HG02840 (cell line): ENCODE data around the gene PIK3C3.
"Not testable (repeated sequence)": the region's sequence is repeated elsewhere in the genome, so short reads cannot be mapped to it uniquely, and the experiment has no call there.

ENCODE experiments used
- ATAC-seq: cut with Tn5 transposase; IDR thresholded peaks from one replicate; pipeline ENCODE4 v1.9.1; 2021; ENCODE audit warnings: mild to moderate bottlenecking, moderate library complexity, moderate number of reproducible peaks; ENCODE audit not compliant: unreplicated experiment, low FRiP score

Gene PIK3C3

DNA sequence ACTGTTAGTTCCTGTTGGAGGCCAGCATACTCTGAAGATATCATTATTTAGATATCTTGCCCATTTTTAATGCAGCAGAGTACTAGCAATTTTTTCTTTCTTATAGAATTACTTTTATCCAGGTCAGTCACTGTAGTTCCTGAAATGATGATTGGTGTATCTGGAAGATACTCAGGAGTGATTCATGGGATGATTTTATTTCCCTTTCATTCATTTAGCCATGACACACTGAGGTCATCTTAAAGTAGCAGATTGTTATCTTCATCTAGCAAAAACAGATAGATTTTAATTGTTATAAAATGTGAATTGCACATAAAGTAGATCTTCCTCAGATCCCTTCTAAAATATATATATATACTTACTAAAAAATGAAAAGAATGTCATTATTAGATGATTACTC lies 109.1 kb downstream of the PIK3C3 start:
- no peak for ATAC-seq

DNA sequence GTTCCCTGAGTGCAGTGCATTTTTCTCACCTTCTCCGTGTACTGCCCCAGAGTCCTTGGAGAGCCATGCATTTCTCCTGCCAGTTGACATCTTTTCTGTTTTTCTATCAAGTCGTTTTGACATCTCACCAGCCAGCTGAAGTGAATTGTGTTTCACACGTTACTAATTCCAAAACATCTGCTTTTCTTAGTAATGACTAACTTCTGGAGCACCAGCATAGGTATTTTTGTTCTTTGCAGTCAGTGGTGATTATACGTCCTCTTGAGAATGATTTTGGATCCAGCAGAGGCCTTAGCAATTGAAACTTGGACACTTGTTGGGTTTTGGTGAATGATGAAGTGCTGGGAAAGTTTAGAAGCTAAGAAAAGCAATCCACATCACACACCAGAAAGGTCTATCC lies 112.5 kb downstream of the PIK3C3 start:
- ATAC-seq, result no peak

DNA sequence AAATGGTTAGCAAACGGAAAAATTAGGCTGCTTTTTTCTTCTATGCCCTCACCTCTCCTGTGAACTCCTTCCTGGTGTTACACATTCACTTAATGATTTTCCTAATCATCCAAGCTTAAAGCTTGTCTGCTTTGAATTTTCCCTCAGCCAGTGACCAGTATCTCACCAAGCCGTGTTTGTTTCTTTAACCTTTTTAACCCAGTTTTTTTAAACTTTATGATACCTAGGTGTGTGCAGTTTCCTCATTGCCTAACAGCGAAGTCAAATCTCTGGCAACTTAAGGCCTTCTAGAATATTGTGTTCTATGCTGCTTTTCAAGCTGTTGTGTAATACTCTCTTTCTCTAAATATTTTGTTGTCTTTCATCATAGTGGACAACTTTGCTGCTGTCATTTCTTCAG lies 113.0 kb downstream of the PIK3C3 start:
- ATAC-seq, result no peak

DNA sequence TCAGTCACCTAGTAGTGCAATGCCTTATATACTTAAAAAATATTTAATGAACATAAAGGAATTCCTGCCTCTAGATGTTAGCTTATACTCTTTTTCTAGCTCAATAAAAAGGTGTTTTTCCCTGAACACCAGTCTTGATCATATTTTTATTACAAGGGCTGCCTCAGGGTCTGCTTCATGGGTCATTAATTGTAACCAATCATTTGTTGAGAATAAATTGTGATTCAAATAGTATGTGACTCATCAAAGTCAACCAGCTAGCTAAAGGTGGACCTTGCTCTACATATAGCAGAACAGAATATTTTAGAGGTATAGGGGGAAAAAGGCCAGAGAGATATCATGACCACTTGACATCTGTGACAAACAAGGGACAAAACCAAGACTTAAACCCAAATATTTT lies 114.0 kb downstream of the PIK3C3 start:
- no peak for ATAC-seq

DNA sequence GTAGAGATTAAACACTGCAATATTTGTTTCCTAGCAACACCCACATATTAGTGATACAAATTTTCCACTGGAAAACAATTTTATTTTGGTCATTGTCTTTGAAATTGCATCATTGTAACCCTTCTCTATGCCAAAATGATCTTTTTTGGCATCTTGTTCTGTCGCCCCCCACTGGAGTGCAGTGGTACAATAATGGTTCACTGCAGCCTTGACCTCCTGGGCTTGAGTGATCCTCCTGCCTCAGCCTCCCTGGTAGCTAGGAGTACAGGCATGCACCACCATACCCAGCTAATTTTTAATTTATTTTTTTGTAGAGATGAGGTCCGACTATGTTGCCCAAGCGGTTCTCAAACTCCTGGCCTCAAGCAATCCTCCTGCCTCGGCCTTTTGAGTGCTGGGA lies 117.4 kb downstream of the PIK3C3 start:
- no peak for ATAC-seq

DNA sequence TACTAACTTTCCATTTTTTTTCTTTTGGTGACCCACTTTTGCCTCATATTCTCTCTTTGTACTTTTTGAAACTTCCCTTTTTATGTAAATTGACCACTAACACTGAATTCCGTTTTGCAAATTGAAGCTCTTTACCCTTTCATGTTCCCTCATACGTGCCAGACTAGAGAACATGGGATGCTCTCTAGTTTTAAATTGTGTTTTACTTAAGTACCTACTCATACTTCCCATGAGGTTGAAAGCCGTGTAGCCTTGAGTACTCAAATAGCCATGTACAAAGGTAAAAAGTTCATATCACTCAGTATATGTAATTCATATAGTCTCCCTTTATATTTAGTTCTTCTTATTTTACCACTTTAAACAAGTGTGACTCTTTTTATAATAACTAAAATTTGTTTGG lies 119.7 kb downstream of the PIK3C3 start:
- no peak for ATAC-seq

DNA sequence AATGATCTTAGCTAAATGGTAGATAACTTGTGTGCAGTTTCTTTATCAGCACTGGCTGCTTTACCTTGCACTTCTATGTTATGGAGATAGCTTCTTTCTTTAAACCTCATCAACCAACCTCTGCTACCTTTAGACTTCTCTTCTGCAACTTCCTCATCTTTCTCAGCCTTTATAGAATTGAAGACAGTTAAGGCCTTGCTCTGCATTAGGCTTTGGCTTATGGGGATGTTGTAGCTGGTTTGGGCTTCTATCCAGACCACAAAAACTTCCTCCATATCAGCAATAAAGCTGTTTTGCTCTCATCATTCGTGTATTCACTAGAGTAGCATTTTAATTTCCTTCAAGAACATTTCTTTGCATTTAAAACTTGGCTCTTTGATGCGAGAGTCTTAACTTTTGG lies 123.7 kb downstream of the PIK3C3 start:
- no peak for ATAC-seq

DNA sequence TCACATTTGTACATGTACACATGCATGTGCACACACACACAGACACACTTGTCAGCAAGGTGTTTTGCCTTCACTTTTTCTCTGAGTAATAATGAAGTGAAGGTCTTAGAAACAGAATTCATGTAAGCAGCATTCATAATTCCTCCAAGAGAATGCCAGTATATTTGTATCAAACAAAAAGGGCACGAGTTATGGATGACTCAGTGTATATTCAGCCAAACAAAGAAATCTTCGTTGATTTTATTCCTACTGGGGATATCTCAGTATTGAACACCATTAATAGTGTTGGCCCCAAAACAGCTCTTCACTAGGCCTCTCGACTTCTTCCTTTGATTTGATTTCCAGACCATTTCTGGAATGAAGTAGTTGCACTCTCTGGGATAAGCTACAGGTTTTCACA lies 125.3 kb downstream of the PIK3C3 start:
- ATAC-seq, result no peak

DNA sequence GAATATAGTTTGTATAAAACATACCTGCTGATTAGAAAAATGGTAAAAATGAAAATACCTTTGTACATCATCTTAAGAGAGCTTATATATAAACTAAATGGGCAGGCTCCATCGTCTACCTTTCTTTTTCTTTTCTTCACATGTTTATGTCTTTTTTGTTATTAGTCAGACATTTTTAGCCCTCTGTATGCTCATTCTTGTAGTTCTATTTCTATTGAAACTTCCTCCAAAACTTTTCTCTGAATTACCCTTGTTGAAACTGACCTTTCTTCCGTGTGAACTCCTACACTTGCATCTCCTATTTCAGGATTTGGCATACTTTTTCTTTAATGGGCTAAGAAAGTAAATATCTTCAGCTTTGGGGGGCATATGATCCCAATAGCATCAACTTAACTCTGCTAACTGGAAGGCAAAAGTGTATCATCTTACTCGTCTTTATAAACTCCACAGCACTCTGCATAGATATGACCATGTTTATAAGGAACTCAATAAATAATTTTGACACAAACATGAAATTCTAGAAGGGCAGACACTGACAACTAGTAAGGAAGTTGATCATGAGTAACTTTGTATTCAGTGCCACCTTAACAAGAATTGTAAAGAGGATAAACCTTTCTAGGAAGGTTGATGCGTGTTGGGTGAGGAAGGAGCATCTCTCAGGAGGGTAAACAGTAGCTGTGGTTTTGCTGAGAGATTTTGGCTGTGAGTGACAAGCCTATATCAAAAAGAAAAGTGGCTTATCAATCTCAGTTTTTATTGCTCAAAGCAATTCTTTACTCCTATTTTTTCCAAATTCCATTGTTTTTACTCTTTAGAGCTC lies 127.6 kb downstream of the PIK3C3 start:
- no peak for ATAC-seq

DNA sequence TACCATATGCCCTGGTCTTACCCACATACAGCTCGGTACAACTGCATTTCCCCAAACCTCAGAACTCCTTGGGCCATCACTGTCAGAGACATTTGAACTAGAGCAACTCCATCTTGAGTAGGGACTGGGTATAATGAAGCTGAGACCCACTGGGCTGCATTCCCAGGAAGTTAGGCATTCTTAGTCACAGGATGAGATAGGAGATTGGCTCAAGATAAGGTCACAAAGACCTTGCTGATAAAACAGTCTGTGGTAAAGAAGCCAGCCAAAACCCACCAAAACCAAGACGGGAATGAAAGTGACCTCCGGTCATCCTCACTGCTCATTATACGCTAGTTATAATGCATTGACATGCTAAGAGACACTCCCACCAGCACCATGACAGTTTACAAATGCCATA lies 131.3 kb downstream of the PIK3C3 start:
- ATAC-seq, result no peak

DNA sequence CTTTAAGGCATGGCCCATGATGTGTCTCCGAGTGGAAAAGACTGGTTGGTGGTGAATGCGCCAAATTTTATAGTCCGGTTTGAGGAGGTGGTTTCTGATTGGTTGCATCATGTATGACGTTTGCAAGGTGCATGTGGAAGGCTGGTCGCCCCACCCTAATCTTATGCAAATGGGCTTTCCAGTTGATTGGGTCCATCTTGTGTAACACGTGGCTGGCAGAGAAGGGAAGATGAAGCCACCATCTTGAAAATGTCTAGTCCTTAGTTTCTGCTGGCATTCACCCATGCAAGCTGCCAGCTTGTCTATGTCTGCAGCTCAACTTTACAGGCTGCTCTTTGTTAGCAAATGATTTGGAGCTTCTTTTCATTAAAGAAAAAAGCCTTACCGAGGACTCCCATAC lies 132.2 kb downstream of the PIK3C3 start:
- no peak for ATAC-seq

DNA sequence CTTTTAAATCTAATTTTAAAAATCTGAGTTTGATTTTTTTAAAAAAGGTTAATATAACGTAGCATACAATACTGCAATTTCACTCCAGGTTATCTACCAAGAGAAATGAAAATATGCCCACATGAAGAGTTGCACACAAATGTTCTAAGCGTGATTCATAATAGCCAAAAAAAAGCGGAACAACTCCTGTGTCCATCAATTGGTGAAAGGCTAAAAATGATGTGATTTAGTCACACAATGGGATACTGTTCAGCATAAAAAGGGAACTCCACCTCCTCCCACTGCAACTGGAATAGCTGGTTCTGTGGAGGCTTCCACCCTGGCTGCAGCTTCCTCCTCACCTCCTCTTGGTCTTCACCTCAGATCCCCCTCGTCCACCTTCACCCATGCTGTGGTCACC lies 132.8 kb downstream of the PIK3C3 start:
- no peak for ATAC-seq

DNA sequence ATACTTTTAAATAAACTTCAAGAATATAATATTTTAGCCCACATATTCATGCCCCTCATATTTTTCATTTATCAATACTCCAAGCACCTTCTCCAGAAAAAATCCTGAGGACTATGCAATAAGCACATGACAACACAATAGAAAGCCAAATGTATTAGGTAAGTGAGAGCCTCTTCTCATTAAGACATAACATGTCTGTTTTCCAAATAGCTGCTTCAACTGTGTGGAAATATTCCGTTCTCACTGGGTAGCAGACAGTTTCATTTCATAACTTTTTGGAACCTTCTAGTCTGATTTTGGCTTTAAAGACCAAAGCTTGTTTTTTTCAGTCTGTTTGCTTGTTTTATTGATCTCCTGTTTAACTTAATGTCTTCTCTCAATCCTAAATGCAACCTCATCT lies 137.8 kb downstream of the PIK3C3 start:
- no peak for ATAC-seq

DNA sequence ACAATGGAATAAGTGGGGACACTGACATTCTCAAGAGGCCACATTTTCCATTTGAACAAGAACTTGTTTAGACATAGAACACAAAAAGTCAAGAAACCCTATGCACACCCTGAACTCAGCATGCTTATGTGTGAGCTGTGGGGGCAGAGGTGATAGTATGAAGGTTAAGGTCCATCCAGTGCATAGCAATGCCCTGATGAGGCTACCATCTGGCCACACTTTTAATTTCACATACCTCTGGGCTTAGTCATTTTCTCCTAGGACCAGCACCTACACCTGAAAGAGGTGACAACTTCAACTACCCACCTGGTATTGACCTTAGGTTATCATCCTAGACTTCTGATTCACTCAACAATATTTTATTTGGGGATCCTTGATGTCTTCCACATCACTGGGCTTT lies 139.8 kb downstream of the PIK3C3 start:
- ATAC-seq, result no peak

DNA sequence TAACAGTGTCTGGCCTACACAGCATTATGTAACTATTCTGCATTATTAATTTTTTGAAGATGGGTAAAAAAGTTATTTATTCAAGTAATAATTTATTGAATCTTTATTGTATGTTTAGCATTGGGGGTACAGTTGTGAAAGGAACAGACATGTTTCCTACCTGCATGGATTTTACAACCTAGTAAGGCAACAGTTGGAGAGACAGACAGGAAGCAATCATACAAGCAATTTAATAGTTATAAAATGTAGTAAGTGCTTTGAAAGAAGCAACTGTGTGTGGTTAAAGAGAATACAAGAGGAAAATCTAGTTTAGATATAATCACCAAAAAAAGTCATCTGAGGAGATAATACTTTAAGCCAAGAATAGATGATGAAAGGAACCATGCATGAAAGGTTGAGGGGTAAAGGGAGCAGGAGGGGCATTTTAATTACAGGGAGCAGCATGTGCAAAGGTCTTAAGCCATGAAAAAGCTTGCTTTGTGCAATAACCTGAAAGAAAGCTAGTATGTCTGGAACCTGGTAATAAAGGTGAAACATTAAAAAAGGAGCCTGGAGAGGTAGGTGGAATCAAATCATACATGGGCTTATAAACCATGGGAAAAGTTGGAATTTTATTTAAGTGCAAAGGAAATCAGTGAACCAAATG lies 140.8 kb downstream of the PIK3C3 start:
- ATAC-seq, result no peak

DNA sequence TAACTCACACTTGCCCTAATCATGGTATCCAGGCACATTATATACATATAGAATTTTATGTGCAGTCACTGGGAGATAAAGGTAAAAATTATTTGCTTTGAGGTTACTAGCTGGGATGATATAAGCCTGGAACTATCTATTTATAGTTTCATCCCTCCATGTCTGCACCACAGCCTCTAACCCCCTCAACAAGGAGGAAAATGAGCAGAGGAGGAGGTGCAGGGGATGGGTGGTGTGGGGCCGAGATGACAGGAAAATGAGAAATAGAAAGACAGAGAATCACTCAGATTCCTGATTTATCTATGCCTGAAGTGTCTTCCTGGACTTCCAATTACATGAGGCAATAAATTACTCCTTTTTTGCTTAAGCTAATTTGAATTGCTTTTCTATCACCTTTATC lies 145.2 kb downstream of the PIK3C3 start:
- ATAC-seq, result no peak

DNA sequence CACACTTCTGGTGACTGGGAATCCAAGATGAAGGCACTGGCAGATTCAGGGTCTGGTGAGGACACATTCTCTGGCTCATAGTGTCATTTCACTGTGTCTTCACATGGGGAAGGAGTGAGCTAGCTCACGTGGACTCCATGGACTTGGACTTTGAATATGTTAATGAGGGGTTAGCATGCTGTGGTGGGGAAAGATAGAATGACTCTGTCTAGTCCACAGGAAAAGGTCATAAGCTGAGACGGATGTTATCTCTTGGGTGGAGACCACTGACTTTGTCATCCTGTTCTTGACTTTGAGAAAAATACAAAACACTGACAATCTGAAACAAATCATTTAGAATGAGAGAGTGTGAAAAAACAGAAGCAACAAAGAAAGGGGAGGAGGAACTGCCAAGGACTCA lies 145.9 kb downstream of the PIK3C3 start:
- ATAC-seq, result no peak

DNA sequence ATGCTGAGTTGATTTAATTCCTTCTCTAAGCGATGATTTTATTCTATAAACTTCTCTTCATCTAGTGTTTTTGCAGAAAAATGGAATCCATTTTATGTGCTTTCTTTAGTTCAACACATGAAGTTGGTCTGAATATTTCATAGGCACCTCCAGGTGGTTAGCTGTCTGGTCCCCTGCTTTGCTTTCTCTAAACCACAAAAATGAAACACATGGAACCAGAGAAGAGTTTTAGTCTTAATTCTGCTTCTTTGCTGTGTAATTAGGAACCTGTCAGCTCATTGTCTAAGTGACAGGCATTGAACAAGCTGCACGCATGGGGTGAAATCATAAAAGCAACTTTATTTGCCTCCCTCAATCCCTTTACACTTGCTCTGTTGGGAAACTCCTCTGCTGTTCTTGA lies 150.4 kb downstream of the PIK3C3 start:
- no peak for ATAC-seq

DNA sequence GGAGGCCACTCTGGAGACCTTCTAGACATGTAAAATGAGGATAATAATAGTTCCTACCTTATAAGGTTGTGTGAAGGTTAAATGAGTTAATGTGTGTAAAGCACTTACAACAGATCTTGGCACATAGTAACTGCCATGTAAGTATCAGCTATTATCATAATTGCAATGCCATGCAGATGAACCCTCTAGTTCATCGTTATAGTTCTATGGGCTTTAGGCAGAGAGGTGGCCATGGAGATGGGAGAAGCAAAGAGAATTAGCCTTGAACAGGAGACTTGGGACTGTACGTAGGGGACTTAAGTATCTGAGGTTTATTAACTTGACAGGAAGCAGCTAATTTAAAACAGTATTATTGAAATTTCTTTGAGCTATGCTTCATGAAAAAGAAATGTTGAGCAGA lies 151.8 kb downstream of the PIK3C3 start:
- no peak for ATAC-seq

DNA sequence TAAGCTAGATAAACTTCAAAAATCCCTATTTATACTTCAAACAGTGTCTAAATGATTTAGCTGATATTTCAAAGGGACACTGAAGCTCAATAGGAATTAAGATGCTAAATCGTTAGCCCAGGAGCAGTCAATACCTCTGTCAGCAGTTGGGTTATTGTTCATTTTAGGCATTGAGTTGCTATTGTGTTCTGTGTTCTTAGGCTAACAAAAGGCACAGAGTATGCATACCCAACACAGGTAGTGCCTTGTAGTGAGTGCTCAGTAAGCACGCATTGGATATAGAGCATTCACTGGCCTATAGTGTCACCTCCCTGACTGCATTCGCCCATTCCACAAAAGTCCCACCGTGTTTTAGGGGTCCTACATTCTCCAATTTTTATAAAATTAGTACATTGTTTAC lies 152.3 kb downstream of the PIK3C3 start:
- no peak for ATAC-seq

DNA sequence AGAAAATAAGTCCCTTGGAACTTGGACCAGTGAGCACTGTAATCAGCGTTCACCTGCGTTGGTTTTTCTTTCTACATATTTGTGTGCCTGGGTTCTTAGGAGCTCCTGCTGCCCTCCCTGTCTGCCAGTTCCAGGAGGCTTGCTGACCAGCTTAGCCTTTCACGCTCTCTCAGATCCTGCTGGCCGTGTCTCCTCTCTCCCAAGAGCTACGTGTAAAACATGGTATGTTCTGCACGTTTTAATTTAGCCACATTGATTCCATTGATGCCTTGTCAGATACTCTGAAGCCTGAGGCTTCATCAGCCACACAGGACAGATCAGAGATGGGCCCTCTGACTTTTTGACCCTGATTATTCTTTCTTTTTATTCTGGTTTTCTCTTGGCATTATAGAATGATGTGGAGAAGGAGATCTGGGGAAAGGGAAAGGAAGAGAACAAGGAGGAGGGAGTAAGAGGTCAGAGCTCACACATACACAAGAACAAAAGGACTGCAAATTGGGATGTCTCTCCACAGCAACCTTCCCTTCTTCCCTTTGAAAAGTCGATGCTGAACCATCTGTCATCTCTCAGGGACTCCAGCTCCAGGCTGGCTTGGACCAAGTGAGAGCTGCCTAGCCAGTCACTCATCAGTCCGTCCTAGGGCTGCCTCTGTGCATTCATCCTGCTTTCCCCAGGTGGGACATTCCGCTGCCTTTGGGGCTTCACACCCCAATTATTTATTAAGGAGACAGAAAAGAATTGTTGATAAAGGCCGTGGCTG lies 152.8 kb downstream of the PIK3C3 start:
- ATAC-seq, result no peak

DNA sequence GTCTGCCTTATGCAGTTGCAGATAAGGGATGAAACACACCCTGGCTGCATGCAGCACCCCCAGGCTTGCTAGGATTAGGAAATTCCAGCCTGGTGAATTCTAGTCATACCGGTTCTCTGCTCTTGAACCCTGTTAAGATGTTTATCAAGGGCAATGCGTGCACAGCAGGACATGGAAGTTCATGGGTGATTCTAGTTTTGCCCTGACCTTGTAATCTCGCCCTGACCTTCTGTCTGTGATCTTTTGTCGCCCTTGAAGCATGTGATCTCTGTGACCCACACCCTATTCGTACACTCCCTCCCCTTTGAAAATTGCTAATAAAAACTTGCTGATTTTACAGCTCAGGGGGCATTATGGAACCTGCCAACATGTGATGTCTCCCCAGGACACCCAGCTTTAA lies 157.1 kb downstream of the PIK3C3 start:
- ATAC-seq, result not testable (repeated sequence)
